ENCODE data around the gene TEKT5.
"Not testable (repeated sequence)": the region's sequence is repeated elsewhere in the genome, so short reads cannot be mapped to it uniquely, and the experiment has no call there.

Gene TEKT5

GRCh38 chr16:10658943-10659342 lies 35.8 kb downstream of the TEKT5 start:
- no peak for DNase-seq (ENCODE audit: low read depth)

GRCh38 chr16:10657925-10658324 lies 36.8 kb downstream of the TEKT5 start:
- DNase-seq (ENCODE audit: low read depth), result no peak

GRCh38 chr16:10656618-10657017 lies 38.1 kb downstream of the TEKT5 start:
- DNase-seq (ENCODE audit: low read depth), result no peak

- no peak for DNase-seq (ENCODE audit: low read depth)
Observed at GRCh38 chr16:10655415-10655977, 39.2 kb downstream of the TEKT5 start.

GRCh38 chr16:10654592-10655414 lies 39.9 kb downstream of the TEKT5 start:
- no peak for DNase-seq (ENCODE audit: low read depth)

GRCh38 chr16:10652730-10653590 lies 41.8 kb downstream of the TEKT5 start:
- no peak for DNase-seq (ENCODE audit: low read depth)

GRCh38 chr16:10649098-10649497 lies 45.6 kb downstream of the TEKT5 start:
- not testable (repeated sequence) for DNase-seq (ENCODE audit: low read depth)

- DNase-seq (ENCODE audit: low read depth), result no peak
Observed at GRCh38 chr16:10647721-10648296, 46.9 kb downstream of the TEKT5 start.

GRCh38 chr16:10647264-10647720 lies 47.4 kb downstream of the TEKT5 start:
- DNase-seq (ENCODE audit: low read depth), result no peak

- DNase-seq (ENCODE audit: low read depth), result no peak
Observed at GRCh38 chr16:10646581-10647263, 48.0 kb downstream of the TEKT5 start.

- no peak for DNase-seq (ENCODE audit: low read depth)
Observed at GRCh38 chr16:10646228-10646580, 48.5 kb downstream of the TEKT5 start.

- DNase-seq (ENCODE audit: low read depth), result no peak
Observed at GRCh38 chr16:10644092-10644491, 50.6 kb downstream of the TEKT5 start.

GRCh38 chr16:10642964-10643363 lies 51.8 kb downstream of the TEKT5 start:
- no peak for DNase-seq (ENCODE audit: low read depth)

- DNase-seq (ENCODE audit: low read depth), result no peak
Observed at GRCh38 chr16:10641953-10642949, 52.5 kb downstream of the TEKT5 start.

- DNase-seq (ENCODE audit: low read depth), result no peak
Observed at GRCh38 chr16:10641555-10641952, 53.2 kb downstream of the TEKT5 start.

GRCh38 chr16:10640934-10641333 lies 53.8 kb downstream of the TEKT5 start:
- no peak for DNase-seq (ENCODE audit: low read depth)

- no peak for DNase-seq (ENCODE audit: low read depth)
Observed at GRCh38 chr16:10638101-10638500, 56.6 kb downstream of the TEKT5 start.

GRCh38 chr16:10637337-10638037 lies 57.2 kb downstream of the TEKT5 start:
- DNase-seq (ENCODE audit: low read depth), result no peak

- DNase-seq (ENCODE audit: low read depth), result no peak
Observed at GRCh38 chr16:10635365-10636021, 59.2 kb downstream of the TEKT5 start.

Data from stimulated activated CD8-positive, alpha-beta memory T cell treated with anti-CD3 and anti-CD28 coated beads, Interleukin-7, amount 100 ng/mL, for 24 hours (primary cell).